ENCODE results near the gene SRSF1. TPM values are rescaled to one million over a fixed set of nuclear protein-coding genes. Genes with fewer than 3 reads are reported as not detected.

The SRSF1 gene
- total RNA-seq, 1 experiment from 2014 or later: 512 TPM

- Histone ChIP-seq H3K36me3 (ENCODE audit: insufficient read depth, low read length, poor library complexity, severe bottlenecking) (no peaks in the 10 kb centered on the region), H3K4me3 (ENCODE audit: low read depth, low read length, poor library complexity, severe bottlenecking) (no peak overlapping the region), H3K27ac (ENCODE audit: low read depth, low read length, poor library complexity, severe bottlenecking) (no peak overlapping the region), H3K27me3 (replicated peaks; ENCODE audit: insufficient read depth, low read depth, low read length, poor library complexity) (peaks cover 16% of the 10 kb centered on the region), H3K4me1 (ENCODE audit: insufficient read depth, low read length, poor library complexity, severe bottlenecking) (peaks cover 8% of the 10 kb centered on the region), H3K9me3 (ENCODE audit: low read depth, low read length, poor library complexity, severe bottlenecking) (no peaks in the 10 kb centered on the region)
- CTCF ChIA-PET: no interaction called here
- DNase-seq (ENCODE audit: low spot score): no peak
- intact Hi-C loops (cut with micrococcal nuclease; ENCODE audit: unreplicated experiment): no loop called here
- no peak for TF ChIP-seq EZH2 (IDR thresholded peaks at IDR 0.05; ENCODE audit: borderline replicate concordance, low read depth, low read length, poor library complexity, severe bottlenecking)
- TF ChIP-seq CTCF (conservative IDR thresholded peaks at IDR 0.05; ENCODE audit: low read depth, low read length): no peak
- POLR2A ChIA-PET (ENCODE audit: low non-redundant PET): no interaction called here
- BruUV-seq (replicated peaks): no TSS peak
Measured at GRCh38 chr17:58041161-58041560, 34.1 kb upstream of the SRSF1 start.

GRCh38 chr17:58040386-58040785 lies 33.3 kb upstream of the SRSF1 start:
- CTCF ChIA-PET: no interaction called here
- intact Hi-C loops (cut with micrococcal nuclease; ENCODE audit: unreplicated experiment): no loop called here
- H3K27me3 ChIP-seq (replicated peaks; ENCODE audit: insufficient read depth, low read depth, low read length, poor library complexity): peaks cover 16% of the 10 kb centered on the region
- H3K9me3 ChIP-seq (ENCODE audit: low read depth, low read length, poor library complexity, severe bottlenecking): no peaks in the 10 kb centered on the region
- no peak overlapping the region for H3K4me3 ChIP-seq (ENCODE audit: low read depth, low read length, poor library complexity, severe bottlenecking)
- TF ChIP-seq EZH2 (IDR thresholded peaks at IDR 0.05; ENCODE audit: borderline replicate concordance, low read depth, low read length, poor library complexity, severe bottlenecking) (no peak), CTCF (conservative IDR thresholded peaks at IDR 0.05; ENCODE audit: low read depth, low read length) (no peak)
- no peaks in the 10 kb centered on the region for H3K36me3 ChIP-seq (ENCODE audit: insufficient read depth, low read length, poor library complexity, severe bottlenecking)
- POLR2A ChIA-PET (ENCODE audit: low non-redundant PET): no interaction called here
- DNase-seq (ENCODE audit: low spot score): no peak
- H3K27ac ChIP-seq (ENCODE audit: low read depth, low read length, poor library complexity, severe bottlenecking): no peak overlapping the region
- BruUV-seq (replicated peaks): no TSS peak
- peaks cover 8% of the 10 kb centered on the region for H3K4me1 ChIP-seq (ENCODE audit: insufficient read depth, low read length, poor library complexity, severe bottlenecking)

GRCh38 chr17:58039975-58040374 lies 32.9 kb upstream of the SRSF1 start:
- no peak overlapping the region for H3K4me3 ChIP-seq (ENCODE audit: low read depth, low read length, poor library complexity, severe bottlenecking)
- ChIA-PET POLR2A (ENCODE audit: low non-redundant PET) (no interaction called here), CTCF (no interaction called here)
- no peak overlapping the region for H3K27ac ChIP-seq (ENCODE audit: low read depth, low read length, poor library complexity, severe bottlenecking)
- no peaks in the 10 kb centered on the region for H3K9me3 ChIP-seq (ENCODE audit: low read depth, low read length, poor library complexity, severe bottlenecking)
- TF ChIP-seq EZH2 (IDR thresholded peaks at IDR 0.05; ENCODE audit: borderline replicate concordance, low read depth, low read length, poor library complexity, severe bottlenecking) (no peak), CTCF (conservative IDR thresholded peaks at IDR 0.05; ENCODE audit: low read depth, low read length) (no peak)
- no peak for DNase-seq (ENCODE audit: low spot score)
- H3K4me1 ChIP-seq (ENCODE audit: insufficient read depth, low read length, poor library complexity, severe bottlenecking): peaks cover 6% of the 10 kb centered on the region
- no peaks in the 10 kb centered on the region for H3K36me3 ChIP-seq (ENCODE audit: insufficient read depth, low read length, poor library complexity, severe bottlenecking)
- no TSS peak for BruUV-seq (replicated peaks)
- peaks cover 16% of the 10 kb centered on the region for H3K27me3 ChIP-seq (replicated peaks; ENCODE audit: insufficient read depth, low read depth, low read length, poor library complexity)
- intact Hi-C loops (cut with micrococcal nuclease; ENCODE audit: unreplicated experiment): no loop called here
